ACC112 (cell line): Measurements from ENCODE around the gene RAB25.
"Not testable (repeated sequence)": the region's sequence is repeated elsewhere in the genome, so short reads cannot be mapped to it uniquely, and the experiment has no call there.

Experiments
- H2AFZ ChIP-seq: fragments of 200-600 bp; sonication (generic); one replicate; pipeline ENCODE4 v1.6.0; 2017; ENCODE audit warnings: antibody characterized with exemption, low read length; ENCODE audit not compliant: unreplicated experiment
- H3K27ac ChIP-seq: fragments of 200-600 bp; sonication (generic); 2 replicates; pipeline ENCODE4 v1.5.1; 2014; ENCODE audit warnings: low read depth, mild to moderate bottlenecking, antibody characterized with exemption, low read length, moderate library complexity
- H3K27me3 ChIP-seq: fragments of 200-600 bp; sonication (generic); 2 replicates; pipeline ENCODE4 v1.6.1; 2014; ENCODE audit warnings: mild to moderate bottlenecking, antibody characterized with exemption, low read length, moderate library complexity, mixed read lengths; ENCODE audit not compliant: insufficient read depth
- H3K36me3 ChIP-seq: fragments of 200-600 bp; sonication (generic); 2 replicates; pipeline ENCODE4 v1.6.1; 2016; ENCODE audit warnings: mild to moderate bottlenecking, antibody characterized with exemption, low read length, moderate library complexity, mixed read lengths; ENCODE audit not compliant: insufficient read depth
- H3K4me1 ChIP-seq: fragments of 200-600 bp; sonication (generic); one replicate; pipeline ENCODE4 v1.6.1; 2016; ENCODE audit warnings: low read length, mixed read lengths; ENCODE audit not compliant: insufficient read depth, unreplicated experiment, control insufficient read depth
- H3K4me3 ChIP-seq: fragments of 200-600 bp; sonication (generic); 2 replicates; pipeline ENCODE4 v1.5.1; 2014; ENCODE audit warnings: mild to moderate bottlenecking, low read depth, low read length
- H3K79me2 ChIP-seq: fragments of 200-600 bp; sonication (generic); one replicate; pipeline ENCODE4 v1.6.0; 2016; ENCODE audit warnings: low read length; ENCODE audit not compliant: control insufficient read depth, unreplicated experiment, insufficient read depth

RAB25 gene

GRCh38 chr1:156033011-156033410 lies 27.9 kb upstream of the RAB25 start:
- no peak overlapping the region for H3K27ac ChIP-seq
- no peaks in the 10 kb centered on the region for H3K27me3 ChIP-seq
- H3K4me3 ChIP-seq: no peak overlapping the region
- H3K79me2 ChIP-seq: no peaks in the 10 kb centered on the region
- no peaks in the 10 kb centered on the region for H3K36me3 ChIP-seq
- no peak overlapping the region for H2AFZ ChIP-seq
- no peaks in the 10 kb centered on the region for H3K4me1 ChIP-seq

- not testable (repeated sequence) for H3K27ac ChIP-seq, H3K79me2 ChIP-seq, H3K36me3 ChIP-seq, H3K4me1 ChIP-seq, H2AFZ ChIP-seq, H3K27me3 ChIP-seq, H3K4me3 ChIP-seq
Measured at GRCh38 chr1:156034991-156035390, 26.0 kb upstream of the RAB25 start.

- Histone ChIP-seq H3K36me3 (no peaks in the 10 kb centered on the region), H3K27me3 (no peaks in the 10 kb centered on the region)
Measured at GRCh38 chr1:156042828-156043227, 18.1 kb upstream of the RAB25 start.

GRCh38 chr1:156045076-156045475 lies 15.9 kb upstream of the RAB25 start:
- Histone ChIP-seq H3K4me3 (no peak overlapping the region), H3K36me3 (peaks cover 8% of the 10 kb centered on the region; the same call in 1 of the 2 replicates), H3K27me3 (no peaks in the 10 kb centered on the region), H2AFZ (no peak overlapping the region), H3K27ac (no peak overlapping the region), H3K79me2 (no peaks in the 10 kb centered on the region), H3K4me1 (peaks cover 12% of the 10 kb centered on the region)

More at GRCh38 chr1:156042828-156043227, 18.1 kb upstream of the RAB25 start:
- Histone ChIP-seq H3K79me2 (no peaks in the 10 kb centered on the region), H3K27ac (no peak overlapping the region), H2AFZ (no peak overlapping the region), H3K4me1 (peaks cover 12% of the 10 kb centered on the region), H3K4me3 (no peak overlapping the region)

- Histone ChIP-seq H3K4me1 (no peaks in the 10 kb centered on the region), H2AFZ (no peak overlapping the region), H3K79me2 (peaks cover 7% of the 10 kb centered on the region), H3K27me3 (no peaks in the 10 kb centered on the region), H3K4me3 (no peak overlapping the region), H3K27ac (no peak overlapping the region), H3K36me3 (peaks cover 11% of the 10 kb centered on the region; the same call in 1 of the 2 replicates)
Measured at GRCh38 chr1:156048663-156049258, 12.2 kb upstream of the RAB25 start.

GRCh38 chr1:156050376-156050775 lies 10.6 kb upstream of the RAB25 start:
- Histone ChIP-seq H3K4me1 (peaks cover under 1% of the 10 kb centered on the region), H2AFZ (no peak overlapping the region), H3K79me2 (peaks cover 14% of the 10 kb centered on the region), H3K36me3 (peaks cover 11% of the 10 kb centered on the region; the same call in 1 of the 2 replicates), H3K4me3 (no peak overlapping the region), H3K27ac (no peak overlapping the region), H3K27me3 (no peaks in the 10 kb centered on the region)

GRCh38 chr1:156051011-156051725 lies 9.8 kb upstream of the RAB25 start:
- no peak overlapping the region for H3K4me3 ChIP-seq
- no peaks in the 10 kb centered on the region for H3K27me3 ChIP-seq
- no peak overlapping the region for H3K27ac ChIP-seq
- peaks cover 11% of the 10 kb centered on the region; the same call in 1 of the 2 replicates for H3K36me3 ChIP-seq
- peaks cover 7% of the 10 kb centered on the region for H3K4me1 ChIP-seq
- no peak overlapping the region for H2AFZ ChIP-seq
- H3K79me2 ChIP-seq: peaks cover 19% of the 10 kb centered on the region

GRCh38 chr1:156052862-156053767 lies 7.8 kb upstream of the RAB25 start:
- Histone ChIP-seq H3K79me2 (peaks cover 22% of the 10 kb centered on the region), H3K4me1 (peaks cover 7% of the 10 kb centered on the region), H3K4me3 (peak overlapping the region; percentile 84), H2AFZ (peak overlapping the region; percentile 84), H3K27ac (0 out of 2 replicates have a peak overlapping the region, but pooled peaks have one; percentile 20), H3K36me3 (peaks cover 11% of the 10 kb centered on the region; the same call in 1 of the 2 replicates), H3K27me3 (no peaks in the 10 kb centered on the region)

- Histone ChIP-seq H3K79me2 (peaks cover 22% of the 10 kb centered on the region), H3K36me3 (peaks cover 9% of the 10 kb centered on the region; the same call in 1 of the 2 replicates), H3K27me3 (no peaks in the 10 kb centered on the region), H3K4me3 (peak within 1 kb of the TSS; percentile 92), H3K27ac (peak within 1 kb of the TSS; percentile 89), H2AFZ (peak within 1 kb of the TSS; percentile 84), H3K4me1 (peaks cover 7% of the 10 kb centered on the region)
Measured at GRCh38 chr1:156053768-156054499, 7.0 kb upstream of the RAB25 start, which contains the start of gene UBQLN4. Gene UBQLN4, minus strand, starts transcription at chr1:156053798. Its CDS starts 97 bp downstream, at chr1:156053701.
